ENCODE measurements around the gene ZBTB21. TPM values are rescaled to one million over a fixed set of nuclear protein-coding genes. Genes with fewer than 3 reads are reported as not detected.

ZBTB21 gene
- polyA plus RNA-seq, 3 donors: 4.7 to 7.2 (median 6.3) TPM

GRCh38 chr21:42044871-42045495, 34.8 kb upstream of the ZBTB21 start:
- WGBS (ENCODE audit: insufficient coverage): no CpG with 5 or more reads among the region's 7 CpGs
- TF ChIP-seq, protein P1, sequence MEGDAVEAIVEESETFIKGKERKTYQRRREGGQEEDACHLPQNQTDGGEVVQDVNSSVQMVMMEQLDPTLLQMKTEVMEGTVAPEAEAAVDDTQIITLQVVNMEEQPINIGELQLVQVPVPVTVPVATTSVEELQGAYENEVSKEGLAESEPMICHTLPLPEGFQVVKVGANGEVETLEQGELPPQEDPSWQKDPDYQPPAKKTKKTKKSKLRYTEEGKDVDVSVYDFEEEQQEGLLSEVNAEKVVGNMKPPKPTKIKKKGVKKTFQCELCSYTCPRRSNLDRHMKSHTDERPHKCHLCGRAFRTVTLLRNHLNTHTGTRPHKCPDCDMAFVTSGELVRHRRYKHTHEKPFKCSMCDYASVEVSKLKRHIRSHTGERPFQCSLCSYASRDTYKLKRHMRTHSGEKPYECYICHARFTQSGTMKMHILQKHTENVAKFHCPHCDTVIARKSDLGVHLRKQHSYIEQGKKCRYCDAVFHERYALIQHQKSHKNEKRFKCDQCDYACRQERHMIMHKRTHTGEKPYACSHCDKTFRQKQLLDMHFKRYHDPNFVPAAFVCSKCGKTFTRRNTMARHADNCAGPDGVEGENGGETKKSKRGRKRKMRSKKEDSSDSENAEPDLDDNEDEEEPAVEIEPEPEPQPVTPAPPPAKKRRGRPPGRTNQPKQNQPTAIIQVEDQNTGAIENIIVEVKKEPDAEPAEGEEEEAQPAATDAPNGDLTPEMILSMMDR (IDR thresholded peaks at IDR 0.05): no peak
- no peak overlapping the region for H3K4me3 Mint-ChIP-seq
- H3K36me3 ChIP-seq (replicated peaks in 1 of 2; ENCODE audit: control insufficient read depth in 1 of 2, insufficient read depth in 2 of 2, low read length in 2 of 2): no peaks in the 10 kb centered on the region
- H3K9ac ChIP-seq (ENCODE audit: insufficient read depth, low read length, poor library complexity, severe bottlenecking): no peak overlapping the region
- H4K20me1 ChIP-seq (ENCODE audit: insufficient read depth, low read length): no peaks in the 10 kb centered on the region
- DNase-seq: no peak
- H3K79me2 ChIP-seq (ENCODE audit: insufficient read depth, low read length): no peaks in the 10 kb centered on the region
- H3K27ac Mint-ChIP-seq: peak overlapping the region in 1 of 7 donors; percentile 18
- no peaks in the 10 kb centered on the region for H3K4me1 ChIP-seq (ENCODE audit: control insufficient read depth in 1 of 2, insufficient read depth in 2 of 2, low read length in 2 of 2)
- no peak overlapping the region for H3K4me3 ChIP-seq (replicated peaks in 1 of 3; ENCODE audit: low read depth in 2 of 3, low read length in 3 of 3)
- intact Hi-C loops (cut with micrococcal nuclease): no loop called here
- no peak overlapping the region for H2AFZ ChIP-seq (ENCODE audit: insufficient read depth, low read depth, low read length, poor library complexity, severe bottlenecking)
- H3K9me3 Mint-ChIP-seq: no peaks in the 10 kb centered on the region
- H3K4me2 ChIP-seq (replicated peaks; ENCODE audit: extremely low read depth, low read length, poor library complexity, severe bottlenecking): no peak overlapping the region
- H3K36me3 Mint-ChIP-seq: no peaks in the 10 kb centered on the region
- H3K27ac ChIP-seq (ENCODE audit: low read depth in 1 of 2, low read length in 2 of 2): no peak overlapping the region
- H3K27me3 ChIP-seq (ENCODE audit: control insufficient read depth in 2 of 2, insufficient read depth in 2 of 2, low read length in 2 of 2): no peaks in the 10 kb centered on the region
- H3K9me3 ChIP-seq (replicated peaks in 1 of 2; ENCODE audit: control insufficient read depth in 1 of 2, insufficient read depth in 1 of 2, low read length in 2 of 2): no peaks in the 10 kb centered on the region
- peaks cover 0 to 9% (median 4%) of the 10 kb centered on the region in 3 donors for H3K27me3 Mint-ChIP-seq (ENCODE audit: low read depth in 3 of 3)
- H3K4me1 Mint-ChIP-seq: no peaks in the 10 kb centered on the region

- no peaks in the 10 kb centered on the region for H3K27me3 ChIP-seq (ENCODE audit: control insufficient read depth in 2 of 2, insufficient read depth in 2 of 2, low read length in 2 of 2)
- H3K9ac ChIP-seq (ENCODE audit: insufficient read depth, low read length, poor library complexity, severe bottlenecking): no peak overlapping the region
- H3K4me2 ChIP-seq (replicated peaks; ENCODE audit: extremely low read depth, low read length, poor library complexity, severe bottlenecking): no peak overlapping the region
- Mint-ChIP-seq H3K9me3 (no peaks in the 10 kb centered on the region), H3K4me1 (no peaks in the 10 kb centered on the region), H3K4me3 (no peak overlapping the region), H3K27me3 (ENCODE audit: low read depth in 3 of 3) (peaks cover 0 to 11% (median 4%) of the 10 kb centered on the region in 3 donors), H3K36me3 (no peaks in the 10 kb centered on the region), H3K27ac (peak overlapping the region in 1 of 7 donors; percentile 13)
- H4K20me1 ChIP-seq (ENCODE audit: insufficient read depth, low read length): no peaks in the 10 kb centered on the region
- DNase-seq: no peak
- TF ChIP-seq, protein P1 (IDR thresholded peaks at IDR 0.05): no peak
- 95% methylated on average over 16 of the region's 17 CpGs for WGBS (ENCODE audit: insufficient coverage)
- H3K27ac ChIP-seq (ENCODE audit: low read depth in 1 of 2, low read length in 2 of 2): no peak overlapping the region
- no peak overlapping the region for H2AFZ ChIP-seq (ENCODE audit: insufficient read depth, low read depth, low read length, poor library complexity, severe bottlenecking)
- H3K4me1 ChIP-seq (ENCODE audit: control insufficient read depth in 1 of 2, insufficient read depth in 2 of 2, low read length in 2 of 2): no peaks in the 10 kb centered on the region
- H3K4me3 ChIP-seq (replicated peaks in 1 of 3; ENCODE audit: low read depth in 2 of 3, low read length in 3 of 3): no peak overlapping the region
- no peaks in the 10 kb centered on the region for H3K36me3 ChIP-seq (replicated peaks in 1 of 2; ENCODE audit: control insufficient read depth in 1 of 2, insufficient read depth in 2 of 2, low read length in 2 of 2)
- H3K79me2 ChIP-seq (ENCODE audit: insufficient read depth, low read length): no peaks in the 10 kb centered on the region
- no peaks in the 10 kb centered on the region for H3K9me3 ChIP-seq (replicated peaks in 1 of 2; ENCODE audit: control insufficient read depth in 1 of 2, insufficient read depth in 1 of 2, low read length in 2 of 2)
- intact Hi-C loops (cut with micrococcal nuclease): no loop called here
Observed at GRCh38 chr21:42043961-42044360, 33.8 kb upstream of the ZBTB21 start.

All from CD14-positive monocyte (primary cell).